ENCODE measurements around the gene SENP2. TPM values are rescaled to one million over a fixed set of nuclear protein-coding genes. Genes with fewer than 3 reads are reported as not detected.

The SENP2 gene
- total RNA-seq, 2 experiments from 2014 or later = 61.1 to 61.2 TPM

- Mint-ChIP-seq H3K9me3 (no peaks in the 10 kb centered on the region), H3K27ac (no peak overlapping the region), H3K4me3 (no peak overlapping the region), H3K4me1 (ENCODE audit: low read depth) (peaks cover 15% of the 10 kb centered on the region), H3K36me3 (ENCODE audit: low read depth) (peaks cover 10% of the 10 kb centered on the region), H3K27me3 (no peaks in the 10 kb centered on the region)
- H3K9me3 ChIP-seq (ENCODE audit: control insufficient read depth in 1 of 2, insufficient read depth in 1 of 2, low read length in 2 of 2) = no peaks in the 10 kb centered on the region
- no peaks in the 10 kb centered on the region for H3K36me3 ChIP-seq (ENCODE audit: insufficient read depth, low read length)
- ChIA-PET CTCF (no interaction called here), POLR2A (no interaction called here)
- H3K27me3 ChIP-seq (ENCODE audit: control insufficient read depth in 1 of 2, insufficient read depth in 2 of 2, low read length in 2 of 2) = no peaks in the 10 kb centered on the region
- peaks cover 18% of the 10 kb centered on the region for H3K4me1 ChIP-seq (ENCODE audit: insufficient read depth, low read length)
- TF ChIP-seq, protein P1, sequence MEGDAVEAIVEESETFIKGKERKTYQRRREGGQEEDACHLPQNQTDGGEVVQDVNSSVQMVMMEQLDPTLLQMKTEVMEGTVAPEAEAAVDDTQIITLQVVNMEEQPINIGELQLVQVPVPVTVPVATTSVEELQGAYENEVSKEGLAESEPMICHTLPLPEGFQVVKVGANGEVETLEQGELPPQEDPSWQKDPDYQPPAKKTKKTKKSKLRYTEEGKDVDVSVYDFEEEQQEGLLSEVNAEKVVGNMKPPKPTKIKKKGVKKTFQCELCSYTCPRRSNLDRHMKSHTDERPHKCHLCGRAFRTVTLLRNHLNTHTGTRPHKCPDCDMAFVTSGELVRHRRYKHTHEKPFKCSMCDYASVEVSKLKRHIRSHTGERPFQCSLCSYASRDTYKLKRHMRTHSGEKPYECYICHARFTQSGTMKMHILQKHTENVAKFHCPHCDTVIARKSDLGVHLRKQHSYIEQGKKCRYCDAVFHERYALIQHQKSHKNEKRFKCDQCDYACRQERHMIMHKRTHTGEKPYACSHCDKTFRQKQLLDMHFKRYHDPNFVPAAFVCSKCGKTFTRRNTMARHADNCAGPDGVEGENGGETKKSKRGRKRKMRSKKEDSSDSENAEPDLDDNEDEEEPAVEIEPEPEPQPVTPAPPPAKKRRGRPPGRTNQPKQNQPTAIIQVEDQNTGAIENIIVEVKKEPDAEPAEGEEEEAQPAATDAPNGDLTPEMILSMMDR (IDR thresholded peaks at IDR 0.05) = no peak
- intact Hi-C loops (cut with DNase I, micrococcal nuclease) = loop anchor here in 1 of 2 experiments (10.0 kb wide), 5 partner anchors 297 to 1697 kb away; partner anchors contain the start of genes ABCC5, PARL, RPL39L and VPS8
- DNase-seq (no peak), ATAC-seq (ENCODE audit: poor library complexity) (no peak)
- no peak overlapping the region for H3K4me3 ChIP-seq (ENCODE audit: low read length)
- H3K27ac ChIP-seq (ENCODE audit: low read depth in 1 of 2, low read length in 2 of 2) = no peak overlapping the region
Observed at GRCh38 chr3:185582236-185582635, 3.9 kb upstream of the SENP2 start.

DNA sequence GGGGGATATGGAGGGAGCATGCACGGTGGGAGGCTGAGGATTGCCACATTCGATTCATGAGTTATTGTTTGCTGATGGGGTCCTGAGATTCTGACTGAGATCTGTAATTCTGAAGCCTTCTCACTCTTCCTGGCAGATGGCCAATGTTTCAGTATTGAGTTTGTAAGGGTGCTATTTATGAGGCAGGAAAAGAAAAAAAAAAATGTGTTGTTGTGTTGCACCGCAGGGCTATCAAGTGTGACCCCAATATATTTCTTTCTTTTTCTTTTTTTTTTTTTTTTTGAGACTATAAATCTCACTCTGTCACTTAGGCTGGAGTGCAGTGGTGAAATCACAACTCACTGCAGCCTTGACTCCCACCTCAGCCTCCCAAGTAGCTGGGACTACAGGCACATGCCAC lies 3.2 kb upstream of the SENP2 start:
- ChIA-PET CTCF (no interaction called here), POLR2A (no interaction called here)
- Histone ChIP-seq H3K9me3 (ENCODE audit: control insufficient read depth in 1 of 2, insufficient read depth in 1 of 2, low read length in 2 of 2) (no peaks in the 10 kb centered on the region), H3K36me3 (ENCODE audit: insufficient read depth, low read length) (no peaks in the 10 kb centered on the region), H3K27ac (ENCODE audit: low read depth in 1 of 2, low read length in 2 of 2) (no peak overlapping the region), H3K4me3 (ENCODE audit: low read length) (no peak overlapping the region), H3K27me3 (ENCODE audit: control insufficient read depth in 1 of 2, insufficient read depth in 2 of 2, low read length in 2 of 2) (no peaks in the 10 kb centered on the region), H3K4me1 (ENCODE audit: insufficient read depth, low read length) (peaks cover 24% of the 10 kb centered on the region)
- TF ChIP-seq, protein P1 (IDR thresholded peaks at IDR 0.05) = no peak
- intact Hi-C loops (cut with DNase I, micrococcal nuclease) = loop anchor here in 1 of 2 experiments (10.0 kb wide), 5 partner anchors 298 to 1698 kb away; partner anchors contain the start of genes ABCC5, PARL, RPL39L and VPS8
- Mint-ChIP-seq H3K4me1 (ENCODE audit: low read depth) (peaks cover 15% of the 10 kb centered on the region), H3K36me3 (ENCODE audit: low read depth) (peaks cover 10% of the 10 kb centered on the region), H3K27ac (no peak overlapping the region), H3K9me3 (no peaks in the 10 kb centered on the region), H3K27me3 (no peaks in the 10 kb centered on the region), H3K4me3 (no peak overlapping the region)
- ATAC-seq (ENCODE audit: poor library complexity) (no peak), DNase-seq (peak in 3 of 14 experiments; percentile 49 to 67 (median 50))

- no peaks in the 10 kb centered on the region for H3K36me3 ChIP-seq (ENCODE audit: insufficient read depth, low read length)
- intact Hi-C loops (cut with DNase I, micrococcal nuclease) = loop anchor here in 1 of 2 experiments (2.0 to 10.0 kb wide), 6 partner anchors 85 to 1699 kb away; partner anchors contain the start of genes ABCC5, PARL, RPL39L and TMEM41A
- H3K4me1 ChIP-seq (ENCODE audit: insufficient read depth, low read length) = peaks cover 30% of the 10 kb centered on the region
- Mint-ChIP-seq H3K4me1 (ENCODE audit: low read depth) (peaks cover 22% of the 10 kb centered on the region), H3K27ac (peak overlapping the region; percentile 49), H3K27me3 (no peaks in the 10 kb centered on the region), H3K4me3 (no peak overlapping the region), H3K36me3 (ENCODE audit: low read depth) (peaks cover 17% of the 10 kb centered on the region), H3K9me3 (no peaks in the 10 kb centered on the region)
- no peak for DNase-seq
- no peak overlapping the region for H3K4me3 ChIP-seq (ENCODE audit: low read length)
- H3K9me3 ChIP-seq (ENCODE audit: control insufficient read depth in 1 of 2, insufficient read depth in 1 of 2, low read length in 2 of 2) = no peaks in the 10 kb centered on the region
- ATAC-seq (ENCODE audit: poor library complexity) = no peak
- ChIA-PET POLR2A (interaction anchor here (0.8 kb wide), 1 partner anchor 8 kb away, joined by 3 read pairs; no protein-coding TSS in a partner anchor), CTCF (no interaction called here)
- H3K27ac ChIP-seq (ENCODE audit: low read depth in 1 of 2, low read length in 2 of 2) = no peak overlapping the region
- TF ChIP-seq, protein P1 (IDR thresholded peaks at IDR 0.05) = no peak
- no peaks in the 10 kb centered on the region for H3K27me3 ChIP-seq (ENCODE audit: control insufficient read depth in 1 of 2, insufficient read depth in 2 of 2, low read length in 2 of 2)
Observed at GRCh38 chr3:185583925-185584324, 2.2 kb upstream of the SENP2 start.
